Astrocyte of the spinal cord (primary cell): ENCODE results near the gene FANCL.
A peak's percentile ranks its signal among the peaks of the same experiment; 100 is the strongest.
"Not testable (repeated sequence)": the region's sequence is repeated elsewhere in the genome, so short reads cannot be mapped to it uniquely, and the experiment has no call there.

Experiments
- DNase-seq: peaks from one replicate; pipeline ENCODE4 v3.0.0; 2011; ENCODE audit warnings: low read depth, low spot score
- H3K4me3 ChIP-seq: 2 replicates; pipeline ENCODE4 v1.5.1; 2011; ENCODE audit warnings: low read depth, mild to moderate bottlenecking, low read length, moderate library complexity
- CTCF ChIP-seq: IDR thresholded peaks from 2 replicates; pipeline ENCODE4 v1.5.1; 2012; ENCODE audit warnings: low read depth, mild to moderate bottlenecking, low read length, inconsistent platforms
- in situ Hi-C: cut with HindIII; loops from 2 replicates; pipeline ENCODE4 v1.10.0; 2017; ENCODE audit warnings: low sequenced_read_pairs

FANCL gene

GRCh38 chr2:58131191-58132011 lies 109.7 kb downstream of the FANCL start:
- in situ Hi-C loops: no loop called here
- H3K4me3 ChIP-seq: no peak overlapping the region
- peak; percentile 29 for TF ChIP-seq CTCF
- DNase-seq: peak; percentile 74

- no peak overlapping the region for H3K4me3 ChIP-seq
- TF ChIP-seq CTCF: no peak
- DNase-seq: no peak
- in situ Hi-C loops: no loop called here
Measured at GRCh38 chr2:58130238-58130637, 110.9 kb downstream of the FANCL start.

DNA sequence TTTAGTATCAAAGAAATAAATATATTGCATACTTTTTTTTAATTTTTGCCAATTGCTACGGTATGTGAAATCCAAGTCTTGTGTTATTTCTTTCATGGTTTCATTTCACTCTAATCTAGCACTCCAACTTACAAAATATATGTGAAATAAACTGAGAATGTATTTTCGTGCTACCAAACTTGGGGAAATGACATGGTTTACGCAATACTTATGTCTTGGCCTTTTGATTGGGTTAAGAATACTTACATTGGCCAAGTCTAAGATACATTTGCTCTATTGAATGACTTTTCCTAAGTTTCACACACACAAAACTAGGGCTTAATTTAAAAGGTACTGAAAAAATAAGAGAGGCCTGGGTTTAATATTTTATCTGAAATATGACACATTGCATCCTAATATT lies 114.0 kb downstream of the FANCL start:
- TF ChIP-seq CTCF: no peak
- no peak overlapping the region for H3K4me3 ChIP-seq
- DNase-seq: no peak
- in situ Hi-C loops: no loop called here

DNA sequence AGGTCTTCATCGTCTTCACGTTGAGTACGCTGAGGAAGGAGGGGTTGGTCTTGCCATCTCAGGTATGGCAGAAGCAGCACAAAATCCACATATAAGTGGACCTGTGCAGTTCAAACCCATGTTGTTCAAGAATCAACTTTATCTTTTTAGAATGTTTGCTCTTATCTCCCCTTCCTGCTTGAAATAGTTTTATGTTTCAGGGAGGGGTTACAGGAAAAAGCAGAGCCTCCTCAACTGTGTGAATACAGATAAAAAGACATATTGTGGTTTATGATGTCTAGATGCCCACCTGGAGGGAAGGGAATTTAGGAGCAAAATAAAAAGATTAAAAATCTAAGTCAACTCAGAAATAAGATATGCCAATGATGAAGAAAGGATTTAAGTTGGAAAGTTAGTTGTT lies 118.6 kb downstream of the FANCL start:
- no peak for DNase-seq
- in situ Hi-C loops: no loop called here
- no peak for TF ChIP-seq CTCF
- H3K4me3 ChIP-seq: no peak overlapping the region

- TF ChIP-seq CTCF: no peak
- in situ Hi-C loops: no loop called here
- no peak overlapping the region for H3K4me3 ChIP-seq
- no peak for DNase-seq
Measured at GRCh38 chr2:58122040-58122439, 119.1 kb downstream of the FANCL start.

DNA sequence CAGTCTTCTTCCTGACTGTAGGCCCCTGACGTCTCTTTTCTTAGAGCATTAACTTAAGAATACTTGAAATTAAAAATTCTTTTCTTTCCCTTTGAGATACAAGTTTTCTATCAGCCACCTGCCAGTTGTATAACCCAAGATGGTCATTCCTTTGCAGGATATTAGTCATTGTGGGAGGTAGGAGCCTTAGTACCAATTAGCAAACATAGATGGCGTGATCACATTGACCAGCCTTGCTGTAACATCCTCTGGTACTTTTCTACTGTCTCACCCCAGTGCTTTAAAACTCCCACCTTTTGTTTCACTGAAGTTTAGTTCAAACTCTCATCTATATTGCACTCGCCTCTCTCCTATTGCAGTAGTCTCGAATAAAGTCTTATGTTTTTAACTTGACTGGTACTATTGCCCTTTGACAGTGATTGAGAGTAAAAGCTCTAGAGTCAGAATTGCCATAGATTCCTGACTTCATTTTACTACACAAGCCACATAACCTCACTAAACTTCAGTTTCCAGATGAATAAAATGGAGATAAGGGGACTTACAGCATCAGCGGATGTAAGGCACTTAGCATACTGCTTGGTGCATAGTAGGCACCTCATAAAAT lies 120.4 kb downstream of the FANCL start:
- no peak for TF ChIP-seq CTCF
- no peak overlapping the region for H3K4me3 ChIP-seq
- in situ Hi-C loops: no loop called here
- DNase-seq: no peak

- H3K4me3 ChIP-seq, DNase-seq, in situ Hi-C loops: not testable (repeated sequence)
Measured at GRCh38 chr2:58113563-58113962, 127.6 kb downstream of the FANCL start.
